Stomach (tissue), 9 donors: Measurements from ENCODE around the gene KANSL2. TPM values are rescaled to one million over a fixed set of nuclear protein-coding genes. Genes with fewer than 3 reads are reported as not detected.
"Not testable (repeated sequence)": the region's sequence is repeated elsewhere in the genome, so short reads cannot be mapped to it uniquely, and the experiment has no call there.

ENCODE experiments used
- DNase-seq, 2 donors: peaks; one replicate each; pipeline versions ENCODE4 v3.0.0 to v3.0.0-alpha.2; 2013 to 2019
- H3K27ac ChIP-seq, 5 donors: fragments of 200-600 bp in 4 of 5; sonication (generic) in 4 of 5; one replicate each; pipeline ENCODE4 v1.5.1; 2013 to 2019; ENCODE audit warnings: mild to moderate bottlenecking in 1 of 5, moderate library complexity in 1 of 5
- H3K27me3 ChIP-seq, 3 donors: fragments of 200-600 bp; sonication (generic); one replicate each; pipeline ENCODE4 v1.5.1; 2017 to 2019; ENCODE audit warnings: mixed run types in 1 of 3
- H3K36me3 ChIP-seq, 4 donors: fragments of 200-600 bp; sonication (generic); 1 replicate in 3 of 4; 2 replicates in 1 of 4; pipeline ENCODE4 v1.5.1; 2016 to 2019
- H3K4me1 ChIP-seq, 4 donors: fragments of 200-600 bp; sonication (generic); one replicate each; pipeline ENCODE4 v1.5.1; 2016 to 2019
- H3K4me3 ChIP-seq, 4 donors: fragments of 200-600 bp; sonication (generic) in 3 of 4; one replicate each; pipeline ENCODE4 v1.5.1; 2016 to 2019; ENCODE audit warnings: mild to moderate bottlenecking in 1 of 4
- H3K9me3 ChIP-seq, 4 donors: fragments of 200-600 bp; sonication (generic); one replicate each; pipeline ENCODE4 v1.5.1; 2016 to 2019
- EP300 ChIP-seq: sonication (generic); formaldehyde crosslinking; IDR thresholded peaks from one replicate; pipeline ENCODE4 v1.6.1; 2017; ENCODE audit warnings: antibody characterized with exemption
- POLR2A ChIP-seq, 4 donors: fragments of 450-650 bp; IDR thresholded peaks; one replicate each; pipeline ENCODE4 v1.6.1; 2016; ENCODE audit warnings: antibody characterized with exemption in 4 of 4, control low read depth in 2 of 4, mild to moderate bottlenecking in 1 of 4, moderate library complexity in 1 of 4
- POLR2AphosphoS5 ChIP-seq, 3 donors: sonication (generic); formaldehyde crosslinking; IDR thresholded peaks; one replicate each; pipeline ENCODE4 v1.6.1; 2016; ENCODE audit warnings: antibody characterized with exemption in 3 of 3
- WGBS, 5 donors: extraction: QIAGEN DNeasy Blood & Tissue Kit in 3 of 5; methylation state at CpG; one replicate each; pipeline versions ENCODE4 v1.1.5 to v1.1.7; 2013 to 2018; 5-methylcytosine and 5-hydroxymethylcytosine counted together
- intact Hi-C: fragments of 100-400 bp; cut with DNase I; formaldehyde crosslinking; loops from one replicate; pipeline ENCODE4 v1.15.1; 2023; ENCODE audit warnings: low total_unique reads
- polyA plus RNA-seq, 3 donors: library from polyadenylated mRNA; stranded (reverse); fragments of 200-250 nt; gene quantifications; one replicate each; pipeline ENCODE4 v1.2.3, GENCODE V29; 2013
- total RNA-seq, 5 donors: library from RNA; depleted of rRNA; stranded (reverse); fragments of >200 nt; gene quantifications; one replicate each; pipeline versions ENCODE4 v1.1.0 to v1.2.3, GENCODE V29; 2014 to 2016
- TF ChIP-seq, protein P1 (sequence below), 7 experiments: fragments of 450-650 bp in 4 of 7; fragments of 200-600 bp in 3 of 7; sonication (generic) in 3 of 7; IDR thresholded peaks; one replicate each; pipeline ENCODE4 v1.5.1; 2016 to 2019; ENCODE audit warnings: antibody characterized with exemption in 7 of 7, control low read depth in 2 of 7, mild to moderate bottlenecking in 1 of 7
- donor health status: healthy with polysubstance abuse.
- donor health status: Bipolar disorder and iron deficiency.
- donor health status: healthy.

KANSL2 gene
- total and polyA plus RNA-seq, 8 donors: 16.2 to 66.0 (median 29.9) TPM

GRCh38 chr12:48682927-48683326, 889 bp upstream of the KANSL2 start:
- peak overlapping the region in 4 of 5 donors; percentile 65 to 94 (median 94) for H3K27ac ChIP-seq
- DNase-seq: no peak
- 74 to 88% (median 81%) methylated on average over 2 of the region's 2 CpGs for WGBS, 5 donors

DNA sequence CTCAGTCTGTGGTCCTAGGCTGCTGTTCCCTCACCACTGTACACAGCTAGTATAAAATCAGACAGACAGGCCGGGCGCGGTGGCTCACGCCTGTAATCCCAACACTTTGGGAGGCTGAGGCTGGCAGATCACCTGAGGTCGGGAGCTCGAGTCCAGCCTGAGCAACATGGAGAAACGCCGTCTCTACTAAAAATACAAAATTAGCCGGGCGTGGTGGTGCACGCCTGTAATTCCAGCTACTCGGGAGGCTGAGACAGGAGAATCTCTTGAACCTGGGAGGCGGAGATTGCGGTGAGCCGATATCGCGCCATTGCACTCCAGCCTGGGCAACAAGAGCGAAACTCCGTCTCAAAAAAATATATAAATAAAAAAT, 481 bp upstream of the KANSL2 start:
- Histone ChIP-seq H3K4me3 (peak overlapping the region; percentile 71 to 99 (median 93)), H3K27ac (peak overlapping the region; percentile 65 to 94 (median 93)), H3K36me3 (peaks cover under 1 to 30% (median 27%) of the 10 kb centered on the region in 4 donors), H3K4me1 (peaks cover 33 to 46% (median 39%) of the 10 kb centered on the region in 4 donors)
- DNase-seq, intact Hi-C loops, H3K27me3 ChIP-seq, H3K9me3 ChIP-seq: not testable (repeated sequence)
- WGBS, 5 donors: 5 to 19% (median 12%) methylated on average over 19 of the region's 19 CpGs

More at GRCh38 chr12:48682927-48683326, 889 bp upstream of the KANSL2 start:
- no peaks in the 10 kb centered on the region for H3K9me3 ChIP-seq
- H3K4me1 ChIP-seq: peaks cover 31 to 42% (median 37%) of the 10 kb centered on the region in 4 donors
- H3K4me3 ChIP-seq: peak overlapping the region; percentile 71 to 99 (median 93)
- H3K36me3 ChIP-seq: peaks cover 0 to 31% (median 25%) of the 10 kb centered on the region in 4 donors
- intact Hi-C loops: no loop called here
- TF ChIP-seq POLR2AphosphoS5 (IDR thresholded peaks at IDR 0.05) (no peak), EP300 (no peak), POLR2A (IDR thresholded peaks at IDR 0.05) (no peak)
- TF ChIP-seq, protein P1, sequence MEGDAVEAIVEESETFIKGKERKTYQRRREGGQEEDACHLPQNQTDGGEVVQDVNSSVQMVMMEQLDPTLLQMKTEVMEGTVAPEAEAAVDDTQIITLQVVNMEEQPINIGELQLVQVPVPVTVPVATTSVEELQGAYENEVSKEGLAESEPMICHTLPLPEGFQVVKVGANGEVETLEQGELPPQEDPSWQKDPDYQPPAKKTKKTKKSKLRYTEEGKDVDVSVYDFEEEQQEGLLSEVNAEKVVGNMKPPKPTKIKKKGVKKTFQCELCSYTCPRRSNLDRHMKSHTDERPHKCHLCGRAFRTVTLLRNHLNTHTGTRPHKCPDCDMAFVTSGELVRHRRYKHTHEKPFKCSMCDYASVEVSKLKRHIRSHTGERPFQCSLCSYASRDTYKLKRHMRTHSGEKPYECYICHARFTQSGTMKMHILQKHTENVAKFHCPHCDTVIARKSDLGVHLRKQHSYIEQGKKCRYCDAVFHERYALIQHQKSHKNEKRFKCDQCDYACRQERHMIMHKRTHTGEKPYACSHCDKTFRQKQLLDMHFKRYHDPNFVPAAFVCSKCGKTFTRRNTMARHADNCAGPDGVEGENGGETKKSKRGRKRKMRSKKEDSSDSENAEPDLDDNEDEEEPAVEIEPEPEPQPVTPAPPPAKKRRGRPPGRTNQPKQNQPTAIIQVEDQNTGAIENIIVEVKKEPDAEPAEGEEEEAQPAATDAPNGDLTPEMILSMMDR (IDR thresholded peaks at IDR 0.05): no peak
- H3K27me3 ChIP-seq: no peaks in the 10 kb centered on the region

- H3K27me3 ChIP-seq: no peaks in the 10 kb centered on the region
- intact Hi-C loops: no loop called here
- 0 to 2% (median 1%) methylated on average over 8 to 11 of the region's 11 CpGs for WGBS, 5 donors
These were observed 684 bp downstream of the KANSL2 start for GRCh38 chr12:48681399-48681709.

GRCh38 chr12:48680861-48681260, 1.2 kb downstream of the KANSL2 start:
- Histone ChIP-seq H3K9me3 (no peaks in the 10 kb centered on the region), H3K27ac (peak overlapping the region in 1 of 5 donors; percentile 94), H3K4me3 (peak overlapping the region; percentile 71 to 99 (median 93)), H3K4me1 (peaks cover 34 to 62% (median 50%) of the 10 kb centered on the region in 4 donors), H3K36me3 (peaks cover 5 to 46% (median 44%) of the 10 kb centered on the region in 4 donors), H3K27me3 (no peaks in the 10 kb centered on the region)
- intact Hi-C loops: no loop called here
- TF ChIP-seq, protein P1 (IDR thresholded peaks at IDR 0.05): no peak
- TF ChIP-seq POLR2A (IDR thresholded peaks at IDR 0.05) (no peak), EP300 (no peak), POLR2AphosphoS5 (IDR thresholded peaks at IDR 0.05) (no peak)
- DNase-seq: no peak
- WGBS, 5 donors: 62 to 87% (median 79%) methylated on average over 12 to 13 of the region's 13 CpGs

More at GRCh38 chr12:48681399-48681709, 684 bp downstream of the KANSL2 start:
- TF ChIP-seq POLR2AphosphoS5 (IDR thresholded peaks at IDR 0.05) (no peak), EP300 (no peak), POLR2A (IDR thresholded peaks at IDR 0.05) (no peak)
- TF ChIP-seq, protein P1 (IDR thresholded peaks at IDR 0.05): no peak
- H3K36me3 ChIP-seq: peaks cover 5 to 41% (median 39%) of the 10 kb centered on the region in 4 donors
- no peak for DNase-seq
- no peaks in the 10 kb centered on the region for H3K9me3 ChIP-seq
- H3K4me1 ChIP-seq: peaks cover 34 to 58% (median 48%) of the 10 kb centered on the region in 4 donors
- H3K27ac ChIP-seq: peak overlapping the region; percentile 89 to 94 (median 94)
- H3K4me3 ChIP-seq: peak overlapping the region; percentile 71 to 99 (median 93)

DNA sequence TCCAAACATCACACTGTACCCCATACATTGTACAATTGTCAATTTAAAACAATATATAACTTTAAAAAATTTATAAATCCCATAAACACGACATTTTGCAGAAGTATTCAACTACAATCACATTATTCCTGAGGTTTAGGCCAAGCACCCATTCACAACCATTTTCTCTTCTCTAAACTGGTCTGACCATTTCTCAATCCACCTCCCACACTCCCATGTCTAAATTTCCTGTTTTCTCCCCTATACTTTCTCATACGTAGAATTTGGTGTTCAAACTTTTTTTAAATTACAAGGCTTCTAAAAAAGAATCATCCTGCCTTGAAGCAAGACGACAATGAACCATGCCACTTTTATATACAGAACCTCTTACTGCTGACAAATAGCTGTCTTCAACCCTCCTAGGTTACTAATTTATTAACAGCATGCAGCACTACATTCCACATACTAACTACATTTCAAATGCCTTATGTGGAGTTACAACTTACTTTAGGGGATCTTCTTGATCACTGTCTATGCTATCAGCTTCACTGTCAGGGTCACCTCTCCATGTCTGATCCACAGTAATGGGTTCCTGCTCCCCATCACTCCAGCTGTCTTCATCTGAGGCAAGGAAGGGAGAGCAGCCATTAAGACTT, 3.4 kb downstream of the KANSL2 start:
- no peak for TF ChIP-seq POLR2AphosphoS5 (IDR thresholded peaks at IDR 0.05)
- no peak for TF ChIP-seq EP300
- TF ChIP-seq, protein P1 (IDR thresholded peaks at IDR 0.05): no peak
- no peak for TF ChIP-seq POLR2A (IDR thresholded peaks at IDR 0.05)
- intact Hi-C loops: no loop called here
- H3K27me3 ChIP-seq: no peaks in the 10 kb centered on the region
- no peak overlapping the region for H3K27ac ChIP-seq
- no peak for DNase-seq
- 56 to 62% (median 61%) methylated on average over 3 of the region's 3 CpGs for WGBS, 5 donors
- H3K36me3 ChIP-seq: peaks cover 6 to 66% (median 63%) of the 10 kb centered on the region in 4 donors
- H3K9me3 ChIP-seq: no peaks in the 10 kb centered on the region
- H3K4me3 ChIP-seq: peak overlapping the region in 2 of 4 donors; percentile 17 to 71
- peaks cover 34 to 83% (median 56%) of the 10 kb centered on the region in 4 donors for H3K4me1 ChIP-seq
